HG03039 (cell line): ENCODE results near the gene FN1.

ENCODE experiments used
- ATAC-seq: cut with Tn5 transposase; IDR thresholded peaks from one replicate; pipeline ENCODE4 v1.9.1; 2021; ENCODE audit warnings: mild to moderate bottlenecking, moderate library complexity; ENCODE audit not compliant: unreplicated experiment

Gene FN1

DNA sequence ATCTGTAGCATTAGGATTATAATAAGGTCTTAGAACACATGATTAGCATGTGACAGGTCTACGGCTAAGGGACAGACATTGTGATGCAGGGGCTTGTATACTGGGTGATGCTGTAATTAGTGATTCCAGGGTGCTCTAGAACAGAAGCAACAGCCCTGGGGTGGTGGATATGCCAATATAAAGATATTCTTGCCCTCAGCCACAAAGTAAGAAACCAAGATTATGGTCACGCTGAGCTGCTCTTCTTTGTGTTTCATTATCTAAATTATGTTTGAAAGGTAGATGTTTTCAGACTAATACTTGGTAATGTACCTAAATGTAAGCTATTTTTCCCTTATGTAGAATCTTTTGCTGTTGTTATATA, 45.3 kb downstream of the FN1 start:
- ATAC-seq, result no peak

DNA sequence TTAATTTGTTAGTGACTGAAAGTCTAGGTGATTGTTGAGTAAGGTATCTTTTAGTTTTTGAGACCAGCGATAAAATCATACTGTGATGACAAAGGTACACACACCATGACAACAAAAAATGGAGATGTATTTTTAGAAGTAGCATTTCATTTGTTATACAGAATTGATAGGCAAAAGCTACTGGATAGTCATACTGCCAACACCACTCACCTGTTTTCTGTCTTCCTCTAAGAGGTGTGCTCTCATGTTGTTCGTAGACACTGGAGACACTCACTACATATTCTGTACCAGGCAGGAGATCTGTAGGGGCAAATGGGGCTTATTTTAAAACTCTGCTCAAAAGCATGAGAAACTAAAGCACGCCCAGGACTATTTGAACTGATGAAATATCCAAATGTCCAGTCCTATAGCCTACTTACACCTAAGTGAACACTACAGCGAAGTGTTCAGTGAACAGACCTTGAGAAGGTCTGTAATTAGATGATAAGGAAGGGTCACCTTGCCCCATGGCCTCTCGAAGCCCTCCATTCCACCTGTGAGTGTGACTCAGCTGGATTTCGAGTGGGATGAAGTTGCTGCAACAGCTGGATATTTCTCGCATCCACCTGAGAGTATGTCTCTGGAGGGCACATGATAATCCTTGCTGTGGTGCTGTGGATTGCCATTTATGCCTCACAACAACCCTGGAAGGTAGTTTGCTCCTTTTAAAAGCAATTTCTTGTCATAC, 47.7 kb downstream of the FN1 start:
- no peak for ATAC-seq

DNA sequence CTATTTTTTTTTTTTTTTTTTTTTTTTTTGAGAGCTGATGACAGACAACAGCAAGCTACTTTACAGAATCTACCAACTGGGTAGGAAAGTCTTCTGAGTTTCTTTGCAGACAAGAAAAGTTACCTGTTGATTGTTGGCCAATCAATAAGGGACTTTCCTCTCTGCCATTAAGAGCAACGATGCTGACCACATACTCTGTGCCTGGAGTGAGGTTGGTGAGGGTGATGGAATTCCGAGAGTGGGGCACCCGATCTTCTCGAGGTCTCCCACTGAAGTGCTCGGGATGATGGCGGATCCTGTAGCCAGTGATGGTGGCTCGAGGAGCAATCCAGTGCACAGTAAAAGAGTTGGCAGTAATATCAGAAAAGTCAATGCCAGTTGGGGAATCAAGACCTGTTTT, 49.3 kb downstream of the FN1 start:
- ATAC-seq, result no peak

DNA sequence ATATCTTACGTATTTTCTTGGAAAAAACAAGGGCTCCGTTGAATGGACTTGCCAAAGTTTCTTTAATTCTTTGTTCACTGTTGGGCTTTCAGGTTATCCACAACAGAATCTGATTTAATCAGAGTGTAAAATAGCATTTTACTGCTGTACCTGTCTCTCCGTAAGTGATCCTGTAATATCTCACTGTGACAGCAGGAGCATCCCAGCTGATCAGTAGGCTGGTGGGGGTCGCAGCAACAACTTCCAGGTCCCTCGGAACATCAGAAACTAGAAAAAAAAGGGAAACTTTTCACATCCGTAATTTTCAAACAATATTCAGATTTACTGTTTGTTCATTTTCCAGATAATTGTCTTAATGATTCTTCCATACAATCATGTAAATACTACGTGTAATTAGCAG, 51.2 kb downstream of the FN1 start:
- no peak for ATAC-seq

DNA sequence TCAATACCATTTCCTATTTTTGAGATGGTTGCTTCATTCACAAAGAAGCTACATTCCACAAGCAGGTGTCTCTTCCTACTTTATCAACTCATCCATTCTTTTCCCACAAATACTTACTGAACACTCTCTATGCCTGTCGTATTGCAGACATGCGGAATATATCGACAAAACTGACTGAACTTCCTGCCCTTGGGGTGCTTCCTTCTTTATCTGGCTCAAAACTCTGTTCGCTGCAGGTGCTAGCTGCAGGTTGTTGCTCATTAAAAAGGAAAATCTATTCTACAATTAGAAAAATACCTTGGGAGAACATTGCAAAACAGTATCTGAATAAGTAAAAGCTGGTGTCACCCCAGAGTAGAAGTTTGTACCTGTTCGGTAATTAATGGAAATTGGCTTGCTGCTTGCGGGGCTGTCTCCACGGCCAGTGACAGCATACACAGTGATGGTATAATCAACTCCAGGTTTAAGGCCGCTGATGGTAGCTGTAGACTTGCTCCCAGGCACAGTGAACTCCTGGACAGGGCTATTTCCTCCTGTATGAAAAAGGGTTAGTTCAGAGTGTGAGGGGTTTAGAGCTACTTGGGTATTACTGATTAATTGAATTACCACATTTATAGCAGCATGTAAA, 52.1 kb downstream of the FN1 start:
- ATAC-seq, result no peak

DNA sequence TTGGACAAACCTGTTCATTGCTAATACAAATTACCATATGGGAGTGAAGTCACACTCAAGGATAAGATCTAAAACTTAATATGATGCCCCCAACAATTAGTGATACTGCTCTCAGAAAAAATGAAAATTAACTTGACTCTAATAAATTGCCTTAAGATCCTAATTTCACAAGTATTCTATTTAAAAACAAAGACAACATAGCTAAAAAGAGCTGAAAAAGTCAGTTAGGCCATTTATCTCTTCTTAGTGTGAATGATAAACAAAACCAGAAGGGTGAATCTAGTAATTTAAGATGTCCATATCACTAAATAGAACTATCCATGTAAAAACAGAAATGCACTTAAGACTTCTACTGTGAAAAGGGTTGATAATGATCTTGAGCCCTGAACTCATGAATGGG, 53.4 kb downstream of the FN1 start:
- ATAC-seq, result no peak

DNA sequence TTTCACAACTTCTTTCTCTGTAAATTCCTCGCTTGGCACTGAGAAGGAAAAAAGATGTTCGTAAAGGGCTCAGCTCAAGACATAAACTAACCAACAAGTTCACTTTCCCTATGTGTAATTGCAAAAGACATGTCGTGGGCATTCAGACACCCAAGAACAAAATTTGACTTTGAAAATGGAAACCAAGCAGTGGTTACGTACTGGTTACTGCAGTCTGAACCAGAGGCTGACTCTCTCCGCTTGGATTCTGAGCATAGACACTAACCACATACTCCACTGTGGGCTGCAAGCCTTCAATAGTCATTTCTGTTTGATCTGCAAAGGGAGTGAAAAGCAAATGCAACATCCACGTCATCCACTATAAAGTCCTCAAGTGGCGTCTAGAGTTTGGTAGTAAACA, 53.9 kb downstream of the FN1 start:
- ATAC-seq, result no peak

DNA sequence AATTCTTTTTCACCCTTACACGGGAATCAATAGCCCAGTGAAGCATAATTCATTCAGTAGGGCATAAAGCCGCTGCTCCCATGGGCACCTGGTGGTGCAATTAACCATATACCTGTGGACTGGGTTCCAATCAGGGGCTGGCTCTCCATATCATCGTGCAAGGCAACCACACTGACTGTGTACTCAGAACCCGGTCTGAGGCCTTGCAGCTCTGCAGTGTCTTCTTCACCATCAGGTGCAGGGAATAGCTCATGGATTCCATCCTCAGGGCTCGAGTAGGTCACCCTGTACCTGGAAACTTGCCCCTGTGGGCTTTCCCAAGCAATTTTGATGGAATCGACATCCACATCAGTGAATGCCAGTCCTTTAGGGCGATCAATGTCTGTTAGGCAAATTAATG, 55.2 kb downstream of the FN1 start:
- no peak for ATAC-seq

DNA sequence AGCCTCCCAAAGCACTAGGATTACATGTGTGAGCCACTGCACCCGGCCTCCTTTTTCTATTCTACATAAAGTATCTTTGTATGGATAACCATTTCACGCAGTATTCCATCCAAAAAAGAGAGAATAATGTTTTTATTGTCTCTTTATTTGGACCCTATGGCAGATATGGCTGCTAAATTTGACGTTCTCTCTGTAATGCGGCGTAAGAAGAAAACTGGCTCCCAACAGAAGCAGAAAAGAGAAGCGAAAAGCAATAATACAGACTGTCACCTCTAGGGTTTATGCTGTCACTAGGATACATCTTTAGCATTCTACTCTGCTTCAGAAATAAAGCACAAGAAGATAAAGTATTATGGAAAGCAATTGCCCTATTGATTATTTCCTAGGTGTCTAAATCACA, 55.9 kb downstream of the FN1 start:
- no peak for ATAC-seq

DNA sequence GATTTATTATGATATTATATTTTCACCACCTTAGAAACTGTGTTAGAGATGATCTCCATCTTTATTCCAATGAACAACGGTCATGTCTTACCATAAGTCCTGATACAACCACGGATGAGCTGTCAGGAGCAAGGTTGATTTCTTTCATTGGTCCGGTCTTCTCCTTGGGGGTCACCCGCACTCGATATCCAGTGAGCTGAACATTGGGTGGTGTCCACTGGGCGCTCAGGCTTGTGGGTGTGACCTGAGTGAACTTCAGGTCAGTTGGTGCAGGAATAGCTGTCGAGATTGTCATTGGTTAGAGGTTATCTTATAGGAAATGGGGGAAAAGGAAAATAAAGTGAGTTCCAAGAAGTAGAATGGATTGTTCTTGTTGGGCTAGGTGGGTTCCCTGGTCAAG, 56.8 kb downstream of the FN1 start:
- no peak for ATAC-seq

DNA sequence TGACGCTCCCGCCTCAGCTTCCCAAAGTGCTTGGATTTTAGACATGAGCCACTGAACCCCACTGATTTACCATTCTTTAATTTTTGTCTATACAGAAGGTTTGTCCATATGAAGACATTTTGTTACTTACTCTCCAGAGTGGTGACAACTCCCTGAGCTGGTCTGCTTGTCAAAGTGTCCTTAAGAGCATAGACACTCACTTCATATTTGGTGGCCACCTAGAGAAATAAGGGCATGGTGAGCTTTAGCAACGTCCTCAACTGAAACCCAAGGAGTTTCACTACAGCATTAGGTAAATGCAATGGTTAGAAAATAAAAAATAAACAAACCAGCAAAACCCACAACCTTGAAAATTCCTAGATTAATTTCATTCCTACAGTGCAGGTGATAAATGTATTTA, 57.8 kb downstream of the FN1 start:
- ATAC-seq, result no peak

DNA sequence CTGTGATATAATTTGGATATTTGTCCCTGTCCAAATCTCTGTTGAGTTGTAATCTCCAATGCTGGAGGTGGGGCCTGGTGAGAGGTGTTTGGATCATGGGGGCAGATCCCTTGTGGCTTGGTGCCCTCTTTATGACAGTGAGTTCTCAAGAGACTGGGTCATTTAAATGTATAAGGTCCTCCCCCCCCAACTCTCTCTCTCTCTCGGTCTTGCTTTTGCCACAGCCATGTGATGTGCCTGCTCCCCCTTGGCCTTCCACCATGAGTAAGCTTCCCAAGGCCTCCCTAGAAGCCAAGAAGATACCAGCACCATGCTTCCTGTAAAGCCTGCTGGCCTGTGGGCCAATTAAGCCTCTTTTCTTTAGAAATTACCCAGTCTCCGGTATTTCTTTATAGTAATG, 58.6 kb downstream of the FN1 start:
- no peak for ATAC-seq

DNA sequence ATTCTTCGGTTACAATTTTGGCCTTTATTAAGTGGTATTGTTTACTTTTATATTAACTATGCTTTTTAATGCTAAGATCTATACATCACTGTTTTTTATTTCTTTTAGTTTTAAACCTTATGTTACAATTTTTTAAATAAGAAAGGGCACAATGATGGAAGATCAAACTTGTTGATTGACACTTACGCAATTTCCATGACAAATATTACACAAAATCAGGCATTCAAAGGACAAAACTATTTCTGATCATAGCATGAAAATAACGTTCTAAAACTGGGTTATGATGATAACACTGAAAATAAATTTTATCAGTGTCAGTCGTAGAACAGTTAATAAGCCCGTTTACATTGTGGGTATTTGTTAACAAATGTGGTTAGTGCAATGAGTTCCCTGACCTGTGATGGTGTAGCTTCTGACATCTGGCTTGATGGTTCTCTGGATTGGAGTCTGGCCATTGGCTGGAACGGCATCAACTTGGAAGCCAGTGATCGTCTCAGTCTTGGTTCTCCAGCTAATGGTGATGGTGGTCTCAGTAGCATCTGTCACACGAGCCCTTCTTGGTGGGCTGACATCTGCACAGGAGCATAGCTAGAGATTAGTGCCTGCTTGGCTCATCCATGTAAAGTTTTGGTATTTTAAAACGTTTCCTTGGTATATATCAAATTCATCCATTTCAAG, 59.6 kb downstream of the FN1 start:
- no peak for ATAC-seq

DNA sequence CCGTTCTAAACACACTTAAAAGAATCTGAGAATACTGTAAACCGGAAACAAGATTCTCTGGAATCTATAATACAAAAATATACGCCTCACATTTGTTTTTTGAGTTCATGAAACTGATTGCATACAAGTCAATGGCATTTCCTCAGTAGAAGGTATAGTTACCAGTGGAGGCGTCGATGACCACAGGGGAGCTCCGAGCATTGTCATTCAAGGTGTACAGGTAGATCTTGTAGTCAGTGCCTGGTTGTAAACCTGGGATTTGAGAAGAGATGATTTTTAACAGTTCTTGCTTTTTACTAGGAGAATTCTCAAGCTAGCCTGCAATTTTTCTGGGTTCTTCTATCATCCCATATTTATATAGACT, 60.4 kb downstream of the FN1 start:
- ATAC-seq, result no peak

DNA sequence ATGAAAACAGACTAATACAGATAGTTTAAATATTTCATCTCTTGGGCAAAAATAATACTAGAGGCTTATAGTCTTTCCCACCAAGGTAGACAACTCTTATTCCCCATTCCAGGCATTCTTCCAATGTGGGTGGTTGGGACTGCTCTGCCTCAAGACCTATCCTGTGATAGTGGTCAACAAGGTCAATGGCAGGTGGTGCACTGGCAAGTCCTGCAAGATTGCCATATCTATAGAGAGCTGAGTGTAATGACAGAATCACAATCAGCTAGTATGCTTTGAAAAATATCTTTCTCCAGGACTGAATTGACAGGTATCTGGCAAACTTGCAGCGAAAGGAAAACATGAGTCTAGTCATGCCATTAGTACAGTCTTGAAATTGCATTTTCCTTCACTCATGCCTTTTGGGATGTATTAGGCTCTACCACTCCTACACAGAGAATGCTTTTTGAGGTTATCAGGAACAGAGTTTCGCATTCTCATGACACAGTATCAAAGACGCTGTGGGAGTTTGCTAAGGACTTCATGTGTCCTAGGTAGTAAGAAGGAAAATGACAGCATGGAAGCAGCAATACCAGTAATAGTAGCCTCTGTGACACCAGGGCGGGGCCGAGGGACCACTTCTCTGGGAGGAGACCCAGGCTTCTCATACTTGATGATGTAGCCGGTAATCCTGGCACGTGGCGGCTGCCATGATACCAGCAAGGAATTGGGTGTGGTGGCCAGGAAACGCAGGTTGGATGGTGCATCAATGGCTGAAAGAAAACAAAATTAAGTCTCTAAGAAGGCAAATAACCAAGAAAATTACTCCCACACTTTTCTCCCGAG, 61.0 kb downstream of the FN1 start:
- no peak for ATAC-seq

DNA sequence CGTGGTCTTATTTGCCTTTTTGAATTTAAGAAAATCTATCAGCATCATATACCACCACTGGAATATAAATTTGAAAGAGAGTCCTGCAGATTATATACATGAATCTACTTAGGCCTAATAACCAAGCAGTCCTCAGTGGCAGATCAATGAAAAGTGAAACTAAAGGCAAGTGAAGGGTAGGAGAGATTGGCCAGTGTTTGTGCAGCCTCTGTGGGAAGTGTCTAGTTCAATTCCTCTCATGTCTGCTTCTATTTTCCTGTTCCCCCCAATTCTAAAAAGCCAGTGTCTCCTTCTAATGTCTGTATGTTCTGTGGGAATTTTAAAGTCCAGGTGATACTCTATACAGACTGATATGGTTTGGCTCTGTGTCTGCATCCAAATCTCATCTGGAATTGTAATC, 61.9 kb downstream of the FN1 start:
- ATAC-seq, result no peak

DNA sequence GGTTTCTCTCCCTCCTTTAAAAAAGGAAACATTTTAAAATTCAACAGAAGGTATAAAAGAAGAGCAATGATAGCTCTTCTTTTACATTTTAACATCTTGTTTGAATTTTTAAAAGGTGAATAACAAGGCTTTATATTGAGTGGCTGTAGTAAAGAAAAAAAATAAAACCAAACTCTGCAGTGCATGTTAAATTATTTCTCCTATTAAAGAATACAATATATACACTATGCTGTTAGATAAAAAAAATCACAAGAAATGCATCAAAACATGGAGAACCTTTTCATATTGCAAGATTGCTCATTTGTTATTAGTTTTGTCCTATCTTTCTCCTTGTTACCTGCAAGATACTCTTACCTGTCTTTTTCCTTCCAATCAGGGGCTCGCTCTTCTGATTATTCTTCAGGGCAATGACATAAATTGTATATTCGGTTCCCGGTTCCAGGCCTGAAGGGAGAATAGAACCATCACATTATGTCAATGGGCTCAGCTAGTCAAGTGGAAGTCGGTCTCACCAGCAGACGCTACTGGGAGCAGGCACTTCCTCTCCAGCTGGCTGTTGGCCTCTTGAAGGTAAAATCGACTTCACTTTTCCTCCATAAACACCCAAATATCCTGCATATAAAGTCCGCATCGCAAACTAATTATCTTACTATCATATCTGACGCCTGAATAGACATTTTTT, 62.8 kb downstream of the FN1 start:
- no peak for ATAC-seq

DNA sequence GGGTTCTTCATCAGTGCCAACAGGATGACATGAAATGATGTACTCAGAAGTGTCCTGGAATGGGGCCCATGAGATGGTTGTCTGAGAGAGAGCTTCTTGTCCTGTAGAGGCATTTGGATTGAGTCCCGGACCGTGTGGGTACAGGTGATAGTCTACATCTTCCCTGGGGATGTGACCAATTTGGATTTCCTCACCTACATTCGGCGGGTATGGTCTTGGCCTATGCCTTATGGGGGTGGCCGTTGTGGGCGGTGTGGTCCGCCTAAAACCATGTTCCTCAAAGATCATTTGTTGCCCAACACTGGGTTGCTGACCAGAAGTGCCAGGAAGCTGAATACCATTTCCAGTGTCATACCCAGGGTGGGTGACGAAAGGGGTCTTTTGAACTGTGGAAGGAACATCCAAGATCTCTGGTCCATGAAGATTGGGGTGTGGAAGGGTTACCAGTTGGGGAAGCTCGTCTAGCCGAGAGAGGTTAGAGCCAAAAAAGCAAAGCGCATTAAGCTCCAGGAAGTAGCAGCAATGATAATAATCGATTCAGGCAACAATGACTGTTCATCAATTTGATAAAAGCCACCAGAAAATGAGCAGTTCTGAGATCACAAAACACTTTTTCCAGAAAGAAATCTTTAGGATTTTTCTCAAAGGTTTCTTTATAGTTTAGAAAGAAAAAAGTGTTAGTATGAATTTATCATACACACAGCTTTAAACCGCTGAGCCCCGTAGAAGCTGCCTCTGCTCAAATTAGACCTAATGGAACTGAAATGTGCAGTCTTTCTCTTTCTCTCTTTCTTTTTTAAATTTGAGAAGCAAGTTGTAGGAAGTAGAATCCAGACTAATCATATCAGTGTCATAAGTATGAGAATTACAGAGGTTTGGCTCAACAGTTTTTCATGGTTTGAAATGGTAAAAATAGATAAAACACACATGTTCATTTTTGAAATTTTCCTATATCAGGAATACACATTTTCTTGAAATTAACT, 63.7 kb downstream of the FN1 start:
- ATAC-seq, result no peak

DNA sequence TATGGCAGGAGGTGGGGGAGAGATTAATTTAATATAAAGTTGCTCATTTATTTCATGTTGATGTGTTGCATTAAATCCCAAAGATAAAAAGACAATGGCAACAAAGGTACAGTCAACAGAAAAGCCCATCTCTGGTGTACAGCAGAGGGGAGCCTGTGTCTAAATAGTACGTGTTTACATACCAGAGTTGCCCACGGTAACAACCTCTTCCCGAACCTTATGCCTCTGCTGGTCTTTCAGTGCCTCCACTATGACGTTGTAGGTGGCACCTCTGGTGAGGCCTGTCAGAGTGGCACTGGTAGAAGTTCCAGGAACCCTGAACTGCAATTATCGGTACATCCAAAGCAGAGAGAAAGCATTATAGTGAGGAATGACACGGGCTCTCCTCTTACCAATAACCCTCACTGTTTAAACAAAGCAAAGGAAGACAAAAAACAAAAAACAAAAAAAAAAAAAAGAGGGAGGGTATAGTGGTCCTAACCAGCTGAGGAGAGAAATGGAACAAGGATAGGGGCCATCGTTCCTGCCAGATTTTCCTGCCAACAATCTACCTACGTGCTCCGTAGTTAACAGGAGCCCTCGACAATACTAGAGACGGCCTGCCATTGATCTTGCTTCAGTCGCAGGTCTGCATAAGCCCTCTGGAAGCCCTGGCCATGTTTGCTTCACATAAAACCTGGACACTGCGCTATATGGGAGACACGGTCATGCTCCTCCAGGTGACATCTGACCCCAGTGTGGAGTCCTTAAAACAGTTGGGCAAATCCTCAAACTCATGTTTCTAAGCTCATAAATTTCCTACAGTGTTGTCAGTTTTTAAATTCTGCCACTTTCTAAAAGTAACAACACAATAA, 65.5 kb downstream of the FN1 start:
- no peak for ATAC-seq
